GM18868 (cell line): ENCODE measurements around the gene RPGRIP1L.

Experiments
- ATAC-seq: cut with Tn5 transposase; IDR thresholded peaks from one replicate; pipeline ENCODE4 v1.9.1; 2021; ENCODE audit warnings: mild to moderate bottlenecking, moderate library complexity; ENCODE audit not compliant: unreplicated experiment

RPGRIP1L gene

DNA sequence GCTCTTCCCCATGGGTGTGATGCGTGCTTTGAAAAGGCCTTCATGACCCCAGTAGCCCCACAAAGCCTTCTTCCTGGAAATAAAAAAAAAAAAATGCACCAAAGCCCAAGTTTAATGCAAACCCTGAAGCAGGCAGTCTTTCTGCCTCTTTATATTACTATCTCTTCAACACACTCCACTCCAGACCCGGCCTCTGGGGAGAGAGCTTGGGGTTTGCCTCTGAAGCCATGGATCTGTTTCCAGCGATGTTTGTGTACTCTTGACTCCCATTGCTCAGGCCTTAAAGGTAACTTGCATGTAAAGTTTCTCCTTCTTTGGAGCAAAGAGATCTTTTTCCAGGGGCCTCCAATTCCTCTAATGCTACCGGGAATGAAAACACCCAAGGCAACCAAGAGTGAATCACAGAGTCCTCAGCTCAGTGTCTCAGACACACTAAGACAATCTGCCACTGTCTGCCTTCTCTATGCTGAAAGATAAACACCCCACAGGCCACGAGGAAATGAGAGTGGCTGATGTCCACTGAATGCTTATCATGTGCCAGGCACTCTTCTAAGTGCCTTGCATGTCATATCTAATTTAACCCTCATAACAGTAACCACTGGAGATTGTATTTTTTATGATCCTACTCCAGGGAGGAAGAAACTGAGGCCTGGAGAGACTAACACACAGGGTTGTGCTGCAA lies 144.2 kb downstream of the RPGRIP1L start:
- no peak for ATAC-seq

DNA sequence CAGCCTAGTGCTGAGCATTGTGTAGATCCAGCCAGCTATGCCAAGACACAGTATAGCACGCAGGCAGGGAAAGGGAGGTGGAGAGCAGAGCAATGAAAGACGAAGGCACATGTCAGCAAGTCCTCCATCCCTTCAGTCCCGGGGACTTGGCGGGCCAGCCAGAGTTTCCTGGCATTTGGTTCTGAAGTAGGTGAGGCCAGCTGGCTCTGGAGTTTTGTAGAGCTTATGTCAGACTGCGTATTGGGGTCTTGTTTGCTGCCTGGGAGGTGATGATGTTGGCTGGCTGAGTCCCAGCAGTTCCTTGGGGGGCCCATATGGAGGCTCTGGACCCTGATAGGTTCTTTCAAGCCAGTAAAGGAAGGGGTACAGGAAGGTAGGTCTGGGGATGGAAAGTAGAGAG lies 144.9 kb downstream of the RPGRIP1L start:
- no peak for ATAC-seq

DNA sequence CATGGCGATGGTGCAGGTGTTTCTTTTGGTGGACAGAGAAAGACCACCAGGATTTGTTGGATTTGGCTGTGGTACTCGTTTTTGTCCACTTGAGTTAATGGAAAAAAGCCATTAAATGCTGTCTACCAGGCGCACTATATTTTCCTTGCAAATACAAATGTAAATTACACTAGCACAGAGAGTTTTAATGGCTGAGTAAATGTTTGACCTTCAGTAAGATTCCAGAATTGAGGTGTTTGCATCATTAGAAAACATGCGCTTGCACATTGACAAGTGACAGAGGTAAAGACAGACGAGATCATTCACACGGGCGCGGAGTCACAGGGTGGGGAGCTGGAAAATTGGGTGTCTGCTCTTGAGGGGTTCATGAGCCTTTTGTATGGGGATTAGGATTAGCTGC lies 147.1 kb downstream of the RPGRIP1L start:
- ATAC-seq: no peak

DNA sequence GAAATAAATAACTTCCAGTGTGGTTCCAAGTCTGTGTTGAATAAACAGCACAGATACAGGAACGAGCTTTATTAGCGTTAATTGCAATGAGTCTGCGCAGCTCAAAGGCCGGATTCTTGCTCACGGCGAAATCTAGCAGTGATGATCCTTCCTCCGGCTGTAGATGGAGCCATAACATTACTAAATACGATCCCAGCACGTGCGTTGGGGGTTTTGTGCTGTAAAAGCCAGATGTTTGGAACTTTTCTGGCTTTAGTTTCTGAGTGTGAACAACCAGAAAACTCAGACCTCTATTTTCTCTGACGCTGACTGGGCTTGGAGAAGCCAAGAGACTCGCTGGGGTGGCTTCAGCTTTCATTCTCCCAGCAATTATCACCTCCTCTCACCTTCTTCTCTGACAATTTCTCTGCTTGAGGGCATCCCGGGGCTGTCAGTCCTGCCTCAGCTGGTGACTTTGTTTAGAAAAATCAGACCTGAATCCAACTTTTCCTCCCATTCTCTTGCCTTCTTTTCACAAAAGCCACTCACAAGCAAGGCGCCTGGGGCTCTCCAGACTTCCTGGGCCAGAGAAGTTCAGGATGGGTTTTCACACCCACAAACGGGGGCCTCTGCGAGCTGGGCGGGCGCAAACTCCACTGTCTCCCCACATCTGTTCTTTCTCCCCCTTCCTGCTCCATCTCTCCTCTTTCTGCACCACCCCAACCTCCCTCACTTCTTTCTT lies 153.5 kb downstream of the RPGRIP1L start:
- ATAC-seq: peak; percentile 90
